Measurements from ENCODE around the gene CAPN5. TPM values are rescaled to one million over a fixed set of nuclear protein-coding genes. Genes with fewer than 3 reads are reported as not detected.

CAPN5 gene
- total RNA-seq, 1 experiment from 2014 or later = 17.3 TPM

GRCh38 chr11:77073328-77074001 is 6.7 kb downstream of the CAPN5 start:
- Histone ChIP-seq H3K36me3 (ENCODE audit: control insufficient read depth, insufficient read depth, low read length) (no peaks in the 10 kb centered on the region), H3K27me3 (ENCODE audit: control insufficient read depth, insufficient read depth, low read length) (no peaks in the 10 kb centered on the region), H3K9me3 (ENCODE audit: control insufficient read depth, insufficient read depth, low read depth, low read length) (no peaks in the 10 kb centered on the region), H3K4me1 (ENCODE audit: control insufficient read depth, insufficient read depth, low read length) (peaks cover 9% of the 10 kb centered on the region), H3K4me3 (ENCODE audit: low read depth in 2 of 2, low read length in 2 of 2) (no peak overlapping the region), H3K27ac (ENCODE audit: low read length) (no peak overlapping the region)
- TF ChIP-seq TCF7L2 (IDR thresholded peaks at IDR 0.05; ENCODE audit: low read depth, low read length) = no peak
- no peak for TF ChIP-seq SIN3A (IDR thresholded peaks at IDR 0.05; ENCODE audit: borderline replicate concordance, insufficient read depth, low read depth, low read length)
- no peak for TF ChIP-seq POLR2AphosphoS5 (IDR thresholded peaks at IDR 0.05; ENCODE audit: low read depth, low read length)
- TF ChIP-seq CTCF (IDR thresholded peaks at IDR 0.05) = no peak
- TF ChIP-seq REST (IDR thresholded peaks at IDR 0.05; ENCODE audit: insufficient read depth in 1 of 2, low read depth in 2 of 2, low read length in 1 of 2) = no peak
- no peak for DNase-seq (ENCODE audit: low read depth, low spot score)
- no TSS peak for BruUV-seq (replicated peaks)
- ChIA-PET CTCF (interaction anchor here (0.7 to 2.1 kb wide), 3 partner anchors 15 to 26 kb away, joined by 3 to 14 read pairs (median 6); no protein-coding TSS in a partner anchor), POLR2A (no interaction called here)
- in situ Hi-C loops (cut with HindIII; ENCODE audit: low pct_unique_long_range_greater_than_20kb, low sequenced_read_pairs) = no loop called here
- ATAC-seq = peak; percentile 80
- intact Hi-C loops (cut with micrococcal nuclease; ENCODE audit: unreplicated experiment) = no loop called here

- Histone ChIP-seq H3K4me3 (ENCODE audit: low read depth in 2 of 2, low read length in 2 of 2) (no peak overlapping the region), H3K36me3 (ENCODE audit: control insufficient read depth, insufficient read depth, low read length) (no peaks in the 10 kb centered on the region), H3K27me3 (ENCODE audit: control insufficient read depth, insufficient read depth, low read length) (no peaks in the 10 kb centered on the region), H3K9me3 (ENCODE audit: control insufficient read depth, insufficient read depth, low read depth, low read length) (no peaks in the 10 kb centered on the region), H3K27ac (ENCODE audit: low read length) (no peak overlapping the region), H3K4me1 (ENCODE audit: control insufficient read depth, insufficient read depth, low read length) (peaks cover 9% of the 10 kb centered on the region)
- CTCF ChIA-PET = interaction anchor here (2.1 kb wide), 1 partner anchor 17 kb away, joined by 14 read pairs; no protein-coding TSS in a partner anchor
- intact Hi-C loops (cut with micrococcal nuclease; ENCODE audit: unreplicated experiment) = no loop called here
- DNase-seq (ENCODE audit: low read depth, low spot score) (no peak), ATAC-seq (no peak)
- no TSS peak for BruUV-seq (replicated peaks)
- in situ Hi-C loops (cut with HindIII; ENCODE audit: low pct_unique_long_range_greater_than_20kb, low sequenced_read_pairs) = no loop called here
- POLR2A ChIA-PET = no interaction called here
- TF ChIP-seq POLR2AphosphoS5 (IDR thresholded peaks at IDR 0.05; ENCODE audit: low read depth, low read length) (no peak), CTCF (IDR thresholded peaks at IDR 0.05) (no peak), REST (IDR thresholded peaks at IDR 0.05; ENCODE audit: insufficient read depth in 1 of 2, low read depth in 2 of 2, low read length in 1 of 2) (no peak), SIN3A (IDR thresholded peaks at IDR 0.05; ENCODE audit: borderline replicate concordance, insufficient read depth, low read depth, low read length) (no peak), TCF7L2 (IDR thresholded peaks at IDR 0.05; ENCODE audit: low read depth, low read length) (no peak)
Observed at GRCh38 chr11:77074205-77074604, 7.4 kb downstream of the CAPN5 start.
